Measurements from ENCODE around the gene ROBO1. TPM values are rescaled to one million over a fixed set of nuclear protein-coding genes. Genes with fewer than 3 reads are reported as not detected.

Gene ROBO1
- total and polyA plus RNA-seq, 2 of the 8 experiments (the other 6 are each of a cell fraction or from before 2014, with no cell fraction given): 51.4 to 91.0 TPM

GRCh38 chr3:78867409-78868372, 900.1 kb downstream of the ROBO1 start:
- CTCF ChIA-PET (ENCODE audit: partially characterized antibody): interaction anchor here (0.7 kb wide), 1 partner anchor 494 kb away, joined by 3 read pairs; no protein-coding TSS in a partner anchor
- Histone ChIP-seq H3K23me2 (ENCODE audit: low read depth, low read length) (no peaks in the 10 kb centered on the region), H4K20me1 (replicated peaks in 1 of 2; ENCODE audit: control insufficient read depth in 1 of 2, insufficient read depth in 2 of 2, low read length in 2 of 2) (no peaks in the 10 kb centered on the region), H3K4me1 (replicated peaks in 1 of 4; ENCODE audit: control insufficient read depth in 3 of 4, insufficient read depth in 4 of 4, low read length in 3 of 4) (peaks cover 0 to 12% (median 6%) of the 10 kb centered on the region in 4 experiments; a peak in 5 of 7 replicates), H3K4me2 (ENCODE audit: insufficient read depth in 1 of 2, low read depth in 2 of 2, low read length in 2 of 2) (no peak overlapping the region), H3K14ac (ENCODE audit: insufficient read length) (no peak overlapping the region), H2AFZ (ENCODE audit: low read length) (no peak overlapping the region), H2BK15ac (ENCODE audit: low read length) (no peak overlapping the region), H4K91ac (replicated peaks; ENCODE audit: insufficient read length, low read length) (no peak overlapping the region), H2AK5ac (ENCODE audit: low read depth, low read length) (no peak overlapping the region), H3K9ac (replicated peaks in 1 of 4; ENCODE audit: extremely low read depth in 1 of 4, low read depth in 3 of 4, low read length in 3 of 4) (peak overlapping the region in 1 of 4 experiments; percentile 34; a peak in 1 of 7 replicates), H2BK20ac (ENCODE audit: low read length) (no peak overlapping the region), H3K23ac (ENCODE audit: insufficient read length) (no peak overlapping the region), H4K5ac (ENCODE audit: insufficient read length, low read depth, low read length) (no peak overlapping the region), H3K56ac (replicated peaks; ENCODE audit: insufficient read length, low read depth, low read length) (no peak overlapping the region), H3K79me1 (ENCODE audit: low read depth, low read length) (no peaks in the 10 kb centered on the region), H3K27ac (ENCODE audit: low read depth, low read length) (no peak overlapping the region), H2BK5ac (ENCODE audit: low read depth, low read length) (no peak overlapping the region), H3K79me2 (ENCODE audit: control insufficient read depth in 1 of 2, insufficient read depth in 2 of 2, low read length in 2 of 2) (peaks cover 0 to 27% of the 10 kb centered on the region in 2 experiments; a peak in 2 of 4 replicates), H2BK120ac (replicated peaks; ENCODE audit: low read depth, low read length) (no peak overlapping the region), H3K27me3 (replicated peaks in 1 of 4; ENCODE audit: control insufficient read depth in 3 of 4, extremely low read depth in 1 of 4, insufficient read depth in 3 of 4, low read length in 3 of 4) (no peaks in the 10 kb centered on the region), H3K18ac (ENCODE audit: extremely low read depth, low read length) (no peak overlapping the region), H3K9me3 (ENCODE audit: insufficient read depth in 2 of 2, low read depth in 1 of 2, low read length in 1 of 2) (no peaks in the 10 kb centered on the region), H2BK12ac (ENCODE audit: low read depth, low read length) (no peak overlapping the region), H3K4me3 (ENCODE audit: extremely low read depth in 1 of 4, insufficient read depth in 2 of 4, low read depth in 3 of 4, low read length in 4 of 4) (no peak overlapping the region), H3K36me3 (ENCODE audit: control insufficient read depth in 2 of 4, insufficient read depth in 4 of 4, low read length in 3 of 4) (no peaks in the 10 kb centered on the region), H3K4ac (replicated peaks; ENCODE audit: insufficient read length, low read depth, low read length) (no peak overlapping the region), H4K8ac (ENCODE audit: extremely low read depth, insufficient read depth, low read length) (no peak overlapping the region)
- POLR2A ChIA-PET (ENCODE audit: partially characterized antibody): no interaction called here
- 56% methylated on average over 7 of the region's 7 CpGs; no CpG with 5 or more reads in 1 of the 2 experiments for WGBS, 2 experiments (ENCODE audit: extremely low coverage in 1 of 2, insufficient coverage in 1 of 2, insufficient read length in 1 of 2, insufficient replicate concordance in 2 of 2, low coverage in 1 of 2, low lambda C conversion rate in 2 of 2, missing lambda C conversion rate in 1 of 2)
- no peak for DNase-seq (ENCODE audit: low read depth in 1 of 2, low spot score in 2 of 2)
- peak; percentile 50 for FAIRE-seq
- TF ChIP-seq TEAD4 (IDR thresholded peaks at IDR 0.05; ENCODE audit: low read depth, low read length): no peak
- no peak for TF ChIP-seq GABPA (IDR thresholded peaks at IDR 0.05; ENCODE audit: borderline replicate concordance, insufficient read depth, low read length)
- no peak for TF ChIP-seq TAF1 (IDR thresholded peaks at IDR 0.05; ENCODE audit: low read depth, low read length)
- no peak for TF ChIP-seq YY1 (IDR thresholded peaks at IDR 0.05; ENCODE audit: low read depth, low read length)
- no peak for TF ChIP-seq RXRA (IDR thresholded peaks at IDR 0.05; ENCODE audit: insufficient read depth, low read depth, low read length)
- no peak for TF ChIP-seq CTBP2 (IDR thresholded peaks at IDR 0.05; ENCODE audit: borderline replicate concordance, insufficient read depth, insufficient read length, low read length)
- TF ChIP-seq NRF1 (IDR thresholded peaks at IDR 0.05; ENCODE audit: low read depth, low read length): no peak
- no peak for TF ChIP-seq NANOG (IDR thresholded peaks at IDR 0.05; ENCODE audit: insufficient read depth, low read depth, low read length, poor library complexity, severe bottlenecking)
- no peak for TF ChIP-seq E2F6 (IDR thresholded peaks at IDR 0.05)
- TF ChIP-seq EZH2 (IDR thresholded peaks at IDR 0.05; ENCODE audit: low read depth, low read length, severe bottlenecking): no peak
- TF ChIP-seq KDM5A (IDR thresholded peaks at IDR 0.05; ENCODE audit: low read length): no peak
